ENCODE data around the gene CENPV. TPM values are rescaled to one million over a fixed set of nuclear protein-coding genes. Genes with fewer than 3 reads are reported as not detected.

CENPV gene
- 12.0 and 16.8 TPM in 2 replicates for total RNA-seq (2014; rRNA removed; shearing (Covaris generic))

DNA sequence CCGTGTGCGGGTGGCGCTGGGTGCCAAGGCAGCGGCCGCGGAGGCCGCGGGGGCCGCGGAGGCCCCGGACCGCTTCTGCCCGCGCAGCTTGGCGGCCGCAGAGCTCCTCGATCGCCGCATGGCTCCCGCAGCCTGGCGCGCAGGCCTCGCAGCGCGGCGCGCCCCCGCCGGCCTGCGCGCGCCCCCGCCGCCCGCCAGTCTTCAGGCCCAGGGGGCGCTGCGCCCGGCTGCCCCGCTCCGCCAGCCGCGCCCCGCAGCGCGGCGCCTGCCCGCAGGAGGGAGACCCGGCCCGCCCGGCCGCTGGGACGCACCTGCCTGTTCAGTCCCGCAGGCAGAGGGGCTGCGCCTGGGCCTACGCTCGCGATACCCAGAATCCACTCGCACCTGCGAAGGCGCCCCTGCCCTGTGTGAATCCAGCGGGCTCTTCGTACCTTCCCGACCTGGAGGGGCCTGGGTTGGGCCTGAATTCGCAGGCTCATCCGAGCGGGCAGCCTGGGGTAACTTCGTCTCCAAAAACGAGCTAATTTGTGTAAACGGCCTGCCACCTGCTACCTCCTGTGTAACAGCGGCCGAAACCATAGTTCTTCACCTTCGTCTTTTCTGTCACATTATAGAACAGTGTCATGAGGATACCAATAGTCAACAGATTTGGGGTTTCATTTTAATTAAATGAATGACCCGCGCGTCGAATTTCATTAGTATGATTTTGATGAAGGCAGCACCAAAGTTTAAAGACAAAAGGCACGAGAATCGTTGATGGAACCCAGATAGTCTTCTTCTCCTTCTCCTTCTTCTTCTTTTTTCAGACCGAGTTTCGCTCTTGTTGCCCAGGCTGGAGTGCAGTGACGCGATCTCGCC lies at the start of gene CENPV:
CENPV (minus strand) TSS at position 153 of the 858 bp plus-strand sequence; CDS start at position 120, 33 bp downstream.

DNA sequence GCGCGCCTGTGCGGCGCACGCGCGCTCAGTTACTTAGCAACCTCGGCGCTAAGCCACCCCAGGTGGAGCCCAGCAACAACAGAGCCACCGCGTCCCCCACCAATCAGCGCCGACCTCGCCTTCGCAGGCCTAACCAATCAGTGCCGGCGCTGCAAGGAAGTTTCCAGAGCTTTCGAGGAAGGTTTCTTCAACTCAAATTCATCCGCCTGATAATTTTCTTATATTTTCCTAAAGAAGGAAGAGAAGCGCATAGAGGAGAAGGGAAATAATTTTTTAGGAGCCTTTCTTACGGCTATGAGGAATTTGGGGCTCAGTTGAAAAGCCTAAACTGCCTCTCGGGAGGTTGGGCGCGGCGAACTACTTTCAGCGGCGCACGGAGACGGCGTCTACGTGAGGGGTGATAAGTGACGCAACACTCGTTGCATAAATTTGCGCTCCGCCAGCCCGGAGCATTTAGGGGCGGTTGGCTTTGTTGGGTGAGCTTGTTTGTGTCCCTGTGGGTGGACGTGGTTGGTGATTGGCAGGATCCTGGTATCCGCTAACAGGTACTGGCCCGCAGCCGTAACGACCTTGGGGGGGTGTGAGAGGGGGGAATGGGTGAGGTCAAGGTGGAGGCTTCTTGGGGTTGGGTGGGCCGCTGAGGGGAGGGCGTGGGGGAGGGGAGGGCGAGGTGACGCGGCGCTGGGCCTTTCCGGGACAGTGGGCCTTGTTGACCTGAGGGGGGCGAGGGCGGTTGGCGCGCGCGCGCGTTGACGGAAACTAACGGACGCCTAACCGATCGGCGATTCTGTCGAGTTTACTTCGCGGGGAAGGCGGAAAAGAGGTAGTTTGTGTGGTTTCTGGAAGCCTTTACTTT lies 27.6 kb upstream of the CENPV start, which contains the start of gene UBB:
UBB (plus strand) TSS at position 452 of the 856 bp plus-strand sequence. CDS start 817 bp downstream, outside the sequence.

Other genes starting within 250 kb of the CENPV start
- gene NCOR1, start 137.9 kb downstream of the CENPV start, total RNA-seq (2014; rRNA removed; shearing (Covaris generic)): 74.5 and 90.3 TPM in 2 replicates
- 21.4 and 27.2 TPM in 2 replicates for gene PIGL, start 136.3 kb downstream of the CENPV start, total RNA-seq (2014; rRNA removed; shearing (Covaris generic))
- 1,627 and 1,720 TPM in 2 replicates for gene UBB, start 27.6 kb upstream of the CENPV start, total RNA-seq (2014; rRNA removed; shearing (Covaris generic))
- gene TRPV2, start 62.1 kb upstream of the CENPV start, total RNA-seq (2014; rRNA removed; shearing (Covaris generic)): 29.7 and 34.9 TPM in 2 replicates
- gene LRRC75A, start 138.7 kb upstream of the CENPV start, total RNA-seq (2014; rRNA removed; shearing (Covaris generic)): 0.83 and 1.1 TPM in 2 replicates
- 10.5 and 16.2 TPM in 2 replicates for gene ZNF287, start 215.7 kb upstream of the CENPV start, total RNA-seq (2014; rRNA removed; shearing (Covaris generic))